GM23338 (cell line): Measurements from ENCODE around the gene KLF11. TPM values are rescaled to one million over a fixed set of nuclear protein-coding genes. Genes with fewer than 3 reads are reported as not detected.

ENCODE experiments used
- ATAC-seq: fragments of 200-7000 bp; cut with Tn5 transposase; 3 replicates; pipeline ENCODE4 v1.9.1; 2020
- DNase-seq: peaks from one replicate; pipeline ENCODE4 v3.0.0-alpha.2; 2015; ENCODE audit warnings: low spot score
- H2AFZ ChIP-seq: fragments of 200-600 bp; sonication (generic); 2 replicates; pipeline ENCODE4 v1.8.0; 2016; ENCODE audit warnings: antibody characterized with exemption, mild to moderate bottlenecking, moderate library complexity
- H3F3A ChIP-seq: fragments of 200-600 bp; sonication (generic); replicated peaks from 2 replicates; pipeline ENCODE4 v1.8.0; 2017; ENCODE audit warnings: antibody characterized with exemption, mixed run types, low read depth
- H3K27ac ChIP-seq: fragments of 200-600 bp; sonication (generic); 2 replicates; pipeline ENCODE4 v1.6.1; 2016; ENCODE audit warnings: low read depth
- H3K27me3 ChIP-seq: fragments of 200-600 bp; sonication (generic); 2 replicates; pipeline ENCODE4 v1.8.0; 2016; ENCODE audit warnings: mild to moderate bottlenecking, mixed run types, moderate library complexity; ENCODE audit not compliant: insufficient read depth
- H3K36me3 ChIP-seq: fragments of 200-600 bp; sonication (generic); 2 replicates; pipeline ENCODE4 v1.8.0; 2016; ENCODE audit warnings: mild to moderate bottlenecking; ENCODE audit not compliant: insufficient read depth
- H3K4me1 ChIP-seq: fragments of 200-600 bp; sonication (generic); 2 replicates; pipeline ENCODE4 v1.8.0; 2016; ENCODE audit warnings: mild to moderate bottlenecking, moderate library complexity; ENCODE audit not compliant: insufficient read depth
- H3K4me2 ChIP-seq: fragments of 200-600 bp; sonication (generic); 2 replicates; pipeline ENCODE4 v1.7.1; 2017; ENCODE audit warnings: mixed run types
- H3K4me3 ChIP-seq: fragments of 200-600 bp; sonication (generic); 2 replicates; pipeline ENCODE4 v1.6.1; 2016; ENCODE audit warnings: mixed run types
- H3K79me2 ChIP-seq: fragments of 200-600 bp; sonication (generic); replicated peaks from 2 replicates; pipeline ENCODE4 v1.8.0; 2017; ENCODE audit warnings: mild to moderate bottlenecking; ENCODE audit not compliant: insufficient read depth
- H3K9me2 ChIP-seq: fragments of 200-600 bp; sonication (generic); 2 replicates; pipeline ENCODE4 v1.8.0; 2017; ENCODE audit not compliant: insufficient read depth
- H4K20me1 ChIP-seq: fragments of 200-600 bp; sonication (generic); replicated peaks from 2 replicates; pipeline ENCODE4 v1.8.0; 2017; ENCODE audit warnings: mild to moderate bottlenecking; ENCODE audit not compliant: insufficient read depth
- H3K27ac Mint-ChIP-seq: 2 replicates; pipeline ENCODE4 v1.8.0; 2020; ENCODE audit warnings: inconsistent platforms, mild to moderate bottlenecking, moderate library complexity, mixed read lengths
- H3K27me3 Mint-ChIP-seq: 3 replicates; pipeline ENCODE4 v1.8.0; 2022; ENCODE audit warnings: low read depth, mild to moderate bottlenecking, moderate library complexity, mixed read lengths, inconsistent platforms; ENCODE audit not compliant: insufficient read depth, poor library complexity
- H3K36me3 Mint-ChIP-seq: 3 replicates; pipeline ENCODE4 v1.8.0; 2021; ENCODE audit warnings: low read depth, mild to moderate bottlenecking, inconsistent platforms, moderate library complexity, mixed read lengths
- H3K4me1 Mint-ChIP-seq: 3 replicates; pipeline ENCODE4 v1.8.0; 2020; ENCODE audit warnings: mild to moderate bottlenecking, inconsistent platforms, mixed read lengths
- H3K4me3 Mint-ChIP-seq: 3 replicates; pipeline ENCODE4 v1.8.0; 2021; ENCODE audit warnings: moderate library complexity, mild to moderate bottlenecking, inconsistent platforms, mixed read lengths
- H3K9me3 Mint-ChIP-seq: 3 replicates; pipeline ENCODE4 v1.8.0; 2020; ENCODE audit warnings: moderate library complexity, mild to moderate bottlenecking, inconsistent platforms, mixed read lengths
- ETS1 ChIP-seq: IDR thresholded peaks from 2 replicates; pipeline ENCODE4 v1.6.1; 2016; ENCODE audit warnings: antibody characterized with exemption
- NANOG ChIP-seq: IDR thresholded peaks from 2 replicates; pipeline ENCODE4 v1.6.1; 2016; ENCODE audit warnings: antibody characterized with exemption, borderline replicate concordance
- POLR2AphosphoS5 ChIP-seq: IDR thresholded peaks from 2 replicates; pipeline ENCODE4 v1.6.1; 2016; ENCODE audit warnings: antibody characterized with exemption, low read depth
- ZNF331 ChIP-seq: fragments of 250-450 bp; sonication (Bioruptor Pico); IDR thresholded peaks from 2 replicates; pipeline ENCODE4 v1.5.0; 2020; ENCODE audit warnings: low read depth, mild to moderate bottlenecking, moderate library complexity
- ZNF462 ChIP-seq: fragments of 250-450 bp; sonication (Bioruptor Pico); IDR thresholded peaks from 2 replicates; pipeline ENCODE4 v1.5.0; 2020; ENCODE audit warnings: mild to moderate bottlenecking, moderate library complexity
- polyA plus RNA-seq: library from polyadenylated mRNA; unstranded; fragments of >200 nt; fragmentation: Nextera tagmentation; extraction: Ambion mirVana; gene quantifications from 2 replicates; pipeline ENCODE4 v1.2.1, GENCODE V29; 2016
- total RNA-seq: library from RNA; depleted of rRNA; stranded (reverse); fragments of >200 nt; shearing (Covaris generic); gene quantifications from 2 replicates; pipeline ENCODE4 v1.2.3, GENCODE V29; 2014
- TF ChIP-seq, protein P1 (sequence below), 2 experiments: fragments of 200-600 bp in 1 of 2; sonication (generic) in 1 of 2; conservative IDR thresholded peaks; 2 replicates each; pipeline versions ENCODE4 v1.5.1 to v1.6.1; 2016 to 2017; ENCODE audit warnings: antibody characterized with exemption in 2 of 2, low read depth in 2 of 2, mild to moderate bottlenecking in 2 of 2, moderate library complexity in 1 of 2

Gene KLF11
- total and polyA plus RNA-seq, 2 experiments from 2014 or later, result 1.4 to 5.6 TPM

- Histone ChIP-seq H3K4me3 (no peak overlapping the region), H2AFZ (no peak overlapping the region), H3F3A (peaks cover 13% of the 10 kb centered on the region; the same call in 1 of the 2 replicates), H3K36me3 (no peaks in the 10 kb centered on the region), H3K4me1 (peaks cover 11% of the 10 kb centered on the region; the same call in 1 of the 2 replicates), H3K4me2 (no peak overlapping the region), H3K79me2 (no peaks in the 10 kb centered on the region), H3K27ac (no peak overlapping the region), H3K9me2 (no peaks in the 10 kb centered on the region), H3K27me3 (no peaks in the 10 kb centered on the region), H4K20me1 (peaks cover 4% of the 10 kb centered on the region)
- Mint-ChIP-seq H3K36me3 (peaks cover 6% of the 10 kb centered on the region; the same call in 2 of the 3 replicates), H3K9me3 (no peaks in the 10 kb centered on the region), H3K27ac (no peak overlapping the region), H3K4me3 (no peak overlapping the region), H3K27me3 (peaks cover 10% of the 10 kb centered on the region), H3K4me1 (peaks cover 27% of the 10 kb centered on the region)
- ATAC-seq (no peak), DNase-seq (no peak)
- TF ChIP-seq, protein P1, sequence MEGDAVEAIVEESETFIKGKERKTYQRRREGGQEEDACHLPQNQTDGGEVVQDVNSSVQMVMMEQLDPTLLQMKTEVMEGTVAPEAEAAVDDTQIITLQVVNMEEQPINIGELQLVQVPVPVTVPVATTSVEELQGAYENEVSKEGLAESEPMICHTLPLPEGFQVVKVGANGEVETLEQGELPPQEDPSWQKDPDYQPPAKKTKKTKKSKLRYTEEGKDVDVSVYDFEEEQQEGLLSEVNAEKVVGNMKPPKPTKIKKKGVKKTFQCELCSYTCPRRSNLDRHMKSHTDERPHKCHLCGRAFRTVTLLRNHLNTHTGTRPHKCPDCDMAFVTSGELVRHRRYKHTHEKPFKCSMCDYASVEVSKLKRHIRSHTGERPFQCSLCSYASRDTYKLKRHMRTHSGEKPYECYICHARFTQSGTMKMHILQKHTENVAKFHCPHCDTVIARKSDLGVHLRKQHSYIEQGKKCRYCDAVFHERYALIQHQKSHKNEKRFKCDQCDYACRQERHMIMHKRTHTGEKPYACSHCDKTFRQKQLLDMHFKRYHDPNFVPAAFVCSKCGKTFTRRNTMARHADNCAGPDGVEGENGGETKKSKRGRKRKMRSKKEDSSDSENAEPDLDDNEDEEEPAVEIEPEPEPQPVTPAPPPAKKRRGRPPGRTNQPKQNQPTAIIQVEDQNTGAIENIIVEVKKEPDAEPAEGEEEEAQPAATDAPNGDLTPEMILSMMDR (conservative IDR thresholded peaks at IDR 0.05; ENCODE audit: low read depth in 2 of 2), result peak in 1 of 2 experiments; percentile 32; a peak in 2 of 4 replicates
- no peak for TF ChIP-seq ZNF331 (CRISPR knock-in tag)
Measured at GRCh38 chr2:10054424-10054823, 11.1 kb downstream of the KLF11 start.

DNA sequence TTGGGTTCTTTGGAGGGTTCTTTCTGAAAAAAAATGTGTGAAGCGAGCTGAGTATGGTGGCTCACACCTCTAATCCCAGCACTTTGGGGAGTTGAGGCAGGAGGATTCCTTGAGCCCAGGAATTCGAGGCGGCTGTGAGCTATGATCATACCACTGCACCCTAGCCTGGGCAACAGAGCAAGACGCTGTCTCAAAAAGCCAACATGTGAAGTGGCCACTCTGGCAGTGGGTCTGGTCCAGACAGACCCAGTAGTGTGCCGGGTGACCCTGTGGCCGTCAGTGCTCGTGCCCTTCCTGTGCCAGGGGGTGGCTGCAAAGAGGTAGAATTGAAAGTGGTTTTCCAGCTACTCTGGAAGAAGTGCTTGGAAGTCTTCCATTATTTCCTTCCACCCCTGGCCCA is 11.6 kb downstream of the KLF11 start:
- ATAC-seq, result no peak

More for the DNA sequence above, 11.6 kb downstream of the KLF11 start:
- no peaks in the 10 kb centered on the region for H3K79me2 ChIP-seq
- no peak overlapping the region for H3K27ac Mint-ChIP-seq
- no peaks in the 10 kb centered on the region for H4K20me1 ChIP-seq
- H3F3A ChIP-seq, result peaks cover 13% of the 10 kb centered on the region; the same call in 1 of the 2 replicates
- TF ChIP-seq ETS1, result no peak
- TF ChIP-seq POLR2AphosphoS5, result no peak
- TF ChIP-seq NANOG, result no peak
- TF ChIP-seq ZNF462 (CRISPR knock-in tag), result no peak
- H3K36me3 Mint-ChIP-seq, result peaks cover 6% of the 10 kb centered on the region; the same call in 2 of the 3 replicates
- DNase-seq, result no peak
- H3K27me3 ChIP-seq, result no peaks in the 10 kb centered on the region
- peaks cover 23% of the 10 kb centered on the region for H3K4me1 Mint-ChIP-seq
- H3K36me3 ChIP-seq, result no peaks in the 10 kb centered on the region
- peaks cover 11% of the 10 kb centered on the region; the same call in 1 of the 2 replicates for H3K4me1 ChIP-seq
- H3K4me3 ChIP-seq, result no peak overlapping the region
- peaks cover 10% of the 10 kb centered on the region for H3K27me3 Mint-ChIP-seq
- no peak overlapping the region for H3K4me3 Mint-ChIP-seq
- H3K9me2 ChIP-seq, result no peaks in the 10 kb centered on the region
- H3K27ac ChIP-seq, result no peak overlapping the region
- no peak overlapping the region for H3K4me2 ChIP-seq
- no peaks in the 10 kb centered on the region for H3K9me3 Mint-ChIP-seq
- no peak overlapping the region for H2AFZ ChIP-seq
